Keratinocyte (primary cell): ENCODE data around the gene TFAP2D. TPM values are rescaled to one million over a fixed set of nuclear protein-coding genes. Genes with fewer than 3 reads are reported as not detected.

Experiments used
- DNase-seq: peaks from one replicate; pipeline ENCODE4 v3.0.0-alpha.2; 2011; ENCODE audit warnings: low read depth, missing footprints, low spot score
- FAIRE-seq: peaks from 2 replicates; lab custom pipeline; 2011; peaks lifted over from hg19 to GRCh38; lab: Jason Lieb, UNC
- H2AFZ ChIP-seq: 2 replicates; pipeline ENCODE4 v1.6.0; 2012; ENCODE audit warnings: low read length, control low read depth, inconsistent platforms; ENCODE audit not compliant: control insufficient read depth
- H3K27ac ChIP-seq: 2 replicates; pipeline ENCODE4 v1.5.1; 2011; ENCODE audit warnings: low read length; ENCODE audit not compliant: control insufficient read depth, insufficient read depth
- H3K27me3 ChIP-seq: 3 replicates; pipeline ENCODE4 v1.6.0; 2011; ENCODE audit warnings: low read length; ENCODE audit not compliant: control insufficient read depth, insufficient read depth; ENCODE audit errors: extremely low read depth
- H3K36me3 ChIP-seq, 2 experiments: 2 replicates in 1 of 2; 3 replicates in 1 of 2; pipeline ENCODE4 v1.5.1; 2011; ENCODE audit warnings: low read length in 2 of 2, mild to moderate bottlenecking in 1 of 2; ENCODE audit not compliant: control insufficient read depth in 2 of 2, insufficient read depth in 2 of 2; ENCODE audit errors: extremely low read depth in 1 of 2
- H3K4me1 ChIP-seq: 3 replicates; pipeline ENCODE4 v1.5.1; 2011; ENCODE audit warnings: low read length; ENCODE audit not compliant: control insufficient read depth, insufficient read depth; ENCODE audit errors: extremely low read depth
- H3K4me2 ChIP-seq: 3 replicates; pipeline ENCODE4 v1.6.0; 2011; ENCODE audit warnings: low read depth, low read length; ENCODE audit not compliant: control insufficient read depth, insufficient read depth; ENCODE audit errors: extremely low read depth
- H3K4me3 ChIP-seq, 3 experiments: fragments of 200-600 bp in 1 of 3; sonication (generic) in 1 of 3; 2 replicates in 2 of 3; 3 replicates in 1 of 3; pipeline ENCODE4 v1.5.1; 2011 to 2016; ENCODE audit warnings: low read length in 3 of 3, mild to moderate bottlenecking in 3 of 3, control low read depth in 2 of 3, inconsistent platforms in 1 of 3, low read depth in 1 of 3, mixed read lengths in 1 of 3, mixed run types in 1 of 3, moderate library complexity in 1 of 3; ENCODE audit not compliant: control insufficient read depth in 2 of 3, insufficient read depth in 2 of 3; ENCODE audit errors: extremely low read depth in 1 of 3
- H3K79me2 ChIP-seq: 2 replicates; pipeline ENCODE4 v1.6.0; 2012; ENCODE audit warnings: low read length; ENCODE audit not compliant: control insufficient read depth, insufficient read depth
- H3K9ac ChIP-seq: 3 replicates; pipeline ENCODE4 v1.6.0; 2011; ENCODE audit warnings: low read length; ENCODE audit not compliant: control insufficient read depth, insufficient read depth; ENCODE audit errors: extremely low read depth
- H3K9me1 ChIP-seq: 3 replicates; pipeline ENCODE4 v1.6.0; 2011; ENCODE audit warnings: low read length; ENCODE audit not compliant: control insufficient read depth, insufficient read depth; ENCODE audit errors: extremely low read depth
- H3K9me3 ChIP-seq: 2 replicates; pipeline ENCODE4 v1.5.1; 2012; ENCODE audit warnings: low read depth, low read length; ENCODE audit not compliant: control insufficient read depth
- H4K20me1 ChIP-seq: 3 replicates; pipeline ENCODE4 v1.6.0; 2011; ENCODE audit warnings: low read length; ENCODE audit not compliant: control insufficient read depth, insufficient read depth; ENCODE audit errors: extremely low read depth
- EZH2 ChIP-seq: IDR thresholded peaks from one replicate; pipeline ENCODE4 v1.6.1; 2012; ENCODE audit warnings: inconsistent platforms, mild to moderate bottlenecking, low read length, moderate library complexity
- dilution Hi-C: fragments of 300-500 bp; cut with MboI; formaldehyde crosslinking; loops from one replicate; pipeline ENCODE4 v1.7.0; 2020; ENCODE audit warnings: low sequenced_read_pairs; ENCODE audit not compliant: extremely low pct_ligation_motif_present
- polyA plus RNA-seq, 5 experiments: library from polyadenylated mRNA; depleted of rRNA in 3 of 5; stranded (reverse) in 3 of 5; stranded (forward) in 1 of 5; unstranded in 1 of 5; fragments of >200 nt; gene quantifications; 1 replicate in 1 of 5; 2 replicates in 3 of 5; 3 replicates in 1 of 5; pipeline versions ENCODE4 v1.2.1 to v1.2.3, GENCODE V29; 2011 to 2012; ENCODE audit warnings: missing spikeins in 2 of 5, low read depth in 1 of 5, low replicate concordance in 1 of 5
- TF ChIP-seq, protein P1 (sequence below), 3 experiments: IDR thresholded peaks in 1 of 3; conservative IDR thresholded peaks in 1 of 3; optimal IDR thresholded peaks in 1 of 3; 2 replicates in 2 of 3; 3 replicates in 1 of 3; pipeline versions ENCODE3 to v1.5.1; 2011; ENCODE audit warnings: low read length in 3 of 3, mild to moderate bottlenecking in 3 of 3, moderate library complexity in 2 of 3, control low read depth in 1 of 3, inconsistent platforms in 1 of 3; ENCODE audit not compliant: insufficient read depth in 2 of 3; ENCODE audit errors: extremely low read depth in 1 of 3

TFAP2D gene
- polyA plus RNA-seq, 1 donor (not counting 4 experiments of a cell fraction or from before 2014, with no cell fraction given) = not detected

- Histone ChIP-seq H3K9me3 (no peaks in the 10 kb centered on the region), H4K20me1 (no peaks in the 10 kb centered on the region), H3K9me1 (no peaks in the 10 kb centered on the region), H3K27ac (no peak overlapping the region), H2AFZ (peak overlapping the region; percentile 100), H3K79me2 (no peaks in the 10 kb centered on the region), H3K4me3 (peak overlapping the region; percentile 57 to 89 (median 81)), H3K9ac (peak overlapping the region; percentile 72), H3K27me3 (peaks cover 14% of the 10 kb centered on the region), H3K4me1 (peaks cover 6% of the 10 kb centered on the region), H3K36me3 (no peaks in the 10 kb centered on the region), H3K4me2 (peak overlapping the region; percentile 99)
- TF ChIP-seq, protein P1, sequence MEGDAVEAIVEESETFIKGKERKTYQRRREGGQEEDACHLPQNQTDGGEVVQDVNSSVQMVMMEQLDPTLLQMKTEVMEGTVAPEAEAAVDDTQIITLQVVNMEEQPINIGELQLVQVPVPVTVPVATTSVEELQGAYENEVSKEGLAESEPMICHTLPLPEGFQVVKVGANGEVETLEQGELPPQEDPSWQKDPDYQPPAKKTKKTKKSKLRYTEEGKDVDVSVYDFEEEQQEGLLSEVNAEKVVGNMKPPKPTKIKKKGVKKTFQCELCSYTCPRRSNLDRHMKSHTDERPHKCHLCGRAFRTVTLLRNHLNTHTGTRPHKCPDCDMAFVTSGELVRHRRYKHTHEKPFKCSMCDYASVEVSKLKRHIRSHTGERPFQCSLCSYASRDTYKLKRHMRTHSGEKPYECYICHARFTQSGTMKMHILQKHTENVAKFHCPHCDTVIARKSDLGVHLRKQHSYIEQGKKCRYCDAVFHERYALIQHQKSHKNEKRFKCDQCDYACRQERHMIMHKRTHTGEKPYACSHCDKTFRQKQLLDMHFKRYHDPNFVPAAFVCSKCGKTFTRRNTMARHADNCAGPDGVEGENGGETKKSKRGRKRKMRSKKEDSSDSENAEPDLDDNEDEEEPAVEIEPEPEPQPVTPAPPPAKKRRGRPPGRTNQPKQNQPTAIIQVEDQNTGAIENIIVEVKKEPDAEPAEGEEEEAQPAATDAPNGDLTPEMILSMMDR (optimal IDR thresholded peaks at IDR 0.05 in 1 of 3, IDR thresholded peaks at IDR 0.05 in 1 of 3, conservative IDR thresholded peaks at IDR 0.05 in 1 of 3; ENCODE audit: extremely low read depth in 1 of 3, insufficient read depth in 2 of 3, low read length in 3 of 3) = peak in 2 of 3 experiments; percentile 26 to 48
- TF ChIP-seq EZH2 = no peak
- FAIRE-seq (no peak), DNase-seq (no peak)
- dilution Hi-C loops = no loop called here
Measured at GRCh38 chr6:50815436-50816114, 102.2 kb downstream of the TFAP2D start.

GRCh38 chr6:50816115-50816675, 102.9 kb downstream of the TFAP2D start:
- Histone ChIP-seq H3K27ac (no peak overlapping the region), H3K27me3 (peaks cover 14% of the 10 kb centered on the region), H3K4me3 (peak overlapping the region; percentile 57 to 89 (median 81)), H3K9me3 (no peaks in the 10 kb centered on the region), H3K4me1 (peaks cover 9% of the 10 kb centered on the region), H3K79me2 (no peaks in the 10 kb centered on the region), H3K4me2 (peak overlapping the region; percentile 99), H3K9me1 (no peaks in the 10 kb centered on the region), H3K36me3 (no peaks in the 10 kb centered on the region), H3K9ac (peak overlapping the region; percentile 72), H4K20me1 (no peaks in the 10 kb centered on the region), H2AFZ (peak overlapping the region; percentile 100)
- peak; percentile 53 for DNase-seq
- peak; percentile 77 for FAIRE-seq
- TF ChIP-seq, protein P1 (optimal IDR thresholded peaks at IDR 0.05 in 1 of 3, IDR thresholded peaks at IDR 0.05 in 1 of 3, conservative IDR thresholded peaks at IDR 0.05 in 1 of 3; ENCODE audit: extremely low read depth in 1 of 3, insufficient read depth in 2 of 3, low read length in 3 of 3) = peak; percentile 59 to 75 (median 71)
- no peak for TF ChIP-seq EZH2
- dilution Hi-C loops = no loop called here
